Suprapubic skin (tissue), 4 donors: ENCODE results near the gene SEMA6B.

Source experiments
- CTCF ChIP-seq, 2 donors: fragments of 200-600 bp in 1 of 2; fragments of 450-650 bp in 1 of 2; sonication (generic) in 1 of 2; IDR thresholded peaks; one replicate each; pipeline ENCODE4 v1.5.1; 2016 to 2019; ENCODE audit warnings: antibody characterized with exemption in 2 of 2, mild to moderate bottlenecking in 1 of 2, moderate library complexity in 1 of 2
- POLR2A ChIP-seq, 2 donors: fragments of 450-650 bp; IDR thresholded peaks; one replicate each; pipeline ENCODE4 v1.6.1; 2017; ENCODE audit warnings: antibody characterized with exemption in 2 of 2, mild to moderate bottlenecking in 2 of 2, moderate library complexity in 2 of 2
- POLR2AphosphoS5 ChIP-seq, 3 donors: sonication (generic); formaldehyde crosslinking; IDR thresholded peaks; one replicate each; pipeline ENCODE4 v1.6.1; 2017; ENCODE audit warnings: antibody characterized with exemption in 3 of 3

- TF ChIP-seq CTCF (IDR thresholded peaks at IDR 0.05) (no peak), POLR2AphosphoS5 (IDR thresholded peaks at IDR 0.05) (no peak), POLR2A (IDR thresholded peaks at IDR 0.05) (no peak)
These were observed 64.8 kb downstream of the SEMA6B start for GRCh38 chr19:4494691-4495064.
